Activated CD8-positive, alpha-beta memory T cell treated with anti-CD3 and anti-CD28 coated beads for 48 hours (primary cell): ENCODE data around the gene SLC25A46.
"Not testable (repeated sequence)": the region's sequence is repeated elsewhere in the genome, so short reads cannot be mapped to it uniquely, and the experiment has no call there.

Source experiments
- DNase-seq, 3 experiments: peaks; one replicate each; pipeline ENCODE4 v3.0.0-alpha.2; 2020; ENCODE audit warnings: low read depth in 2 of 3, low spot score in 2 of 3

Gene SLC25A46

DNA sequence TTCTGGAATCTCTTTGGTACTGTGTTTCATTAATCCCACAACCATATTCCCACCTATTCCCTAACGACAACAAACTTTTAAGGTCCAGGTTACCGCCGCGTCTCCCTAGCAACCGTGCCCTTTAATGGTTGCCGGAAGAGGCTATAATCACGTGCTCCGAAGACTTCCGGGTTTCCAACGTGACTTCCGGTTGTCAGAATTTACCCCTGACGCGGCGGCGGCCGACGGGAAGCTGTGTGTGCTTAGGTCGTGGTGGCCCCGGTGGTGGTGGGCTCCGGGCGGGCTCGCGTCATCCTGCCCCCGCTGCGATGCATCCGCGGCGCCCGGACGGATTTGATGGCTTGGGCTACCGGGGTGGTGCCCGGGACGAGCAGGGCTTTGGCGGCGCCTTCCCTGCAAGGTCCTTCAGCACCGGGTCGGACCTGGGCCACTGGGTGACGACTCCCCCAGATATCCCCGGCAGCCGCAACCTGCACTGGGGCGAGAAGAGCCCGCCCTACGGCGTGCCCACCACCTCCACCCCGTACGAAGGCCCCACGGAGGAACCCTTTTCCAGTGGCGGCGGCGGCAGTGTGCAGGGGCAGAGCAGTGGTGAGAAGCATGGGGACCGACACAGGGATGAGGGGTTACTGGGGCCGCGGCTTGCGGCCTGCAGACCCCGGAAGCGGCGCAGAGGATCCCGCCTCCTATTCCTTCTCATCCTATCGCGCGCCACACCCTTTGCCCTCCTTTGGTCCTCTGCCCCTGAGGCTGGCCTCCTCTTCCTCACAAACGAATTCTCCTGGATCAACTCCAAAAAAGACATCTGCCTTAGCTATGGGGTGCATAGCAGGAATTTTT is at the start of gene SLC25A46:
SLC25A46 (plus strand) TSS at position 196 of the 840 bp plus-strand sequence; CDS start at position 309, 113 bp downstream.
- DNase-seq: peak; percentile 64 to 72 (median 71)

DNA sequence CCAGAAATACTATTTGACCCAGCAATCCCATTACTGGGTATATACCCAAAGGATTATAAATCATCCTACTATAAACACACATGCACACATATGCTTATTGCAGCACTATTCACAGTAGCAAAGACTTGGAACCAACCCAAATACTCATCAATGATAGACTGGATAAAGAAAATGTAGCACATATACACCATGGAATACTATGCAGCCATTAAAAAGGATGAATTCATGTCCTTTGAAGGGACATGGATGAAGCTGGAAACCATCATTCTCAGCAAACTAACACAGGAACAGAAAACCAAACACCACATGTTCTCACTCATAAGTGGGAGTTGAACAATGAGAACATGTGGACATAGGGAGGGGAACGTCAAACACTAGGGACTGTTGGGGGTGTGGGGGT is 48.2 kb upstream of the SLC25A46 start:
- not testable (repeated sequence) for DNase-seq

DNA sequence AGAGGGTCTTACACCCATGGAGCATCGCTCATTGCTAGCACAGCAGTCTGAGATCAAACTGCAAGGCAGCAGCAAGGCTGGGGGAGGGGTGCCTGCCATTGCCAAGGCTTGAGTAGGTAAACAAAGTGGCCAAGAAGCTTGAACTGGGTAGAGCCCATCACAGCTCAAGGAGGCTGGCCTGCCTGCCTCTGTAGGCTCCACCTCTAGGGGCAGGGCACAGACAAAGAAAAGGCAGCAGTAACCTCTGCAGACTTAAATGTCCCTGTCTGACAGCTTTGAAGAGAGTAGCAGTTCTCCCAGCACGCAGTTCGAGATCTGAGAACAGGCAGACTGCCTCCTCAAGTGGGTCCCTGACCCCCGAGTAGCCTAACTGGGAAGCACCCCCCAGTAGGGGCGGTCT is 46.1 kb upstream of the SLC25A46 start:
- not testable (repeated sequence) for DNase-seq

DNA sequence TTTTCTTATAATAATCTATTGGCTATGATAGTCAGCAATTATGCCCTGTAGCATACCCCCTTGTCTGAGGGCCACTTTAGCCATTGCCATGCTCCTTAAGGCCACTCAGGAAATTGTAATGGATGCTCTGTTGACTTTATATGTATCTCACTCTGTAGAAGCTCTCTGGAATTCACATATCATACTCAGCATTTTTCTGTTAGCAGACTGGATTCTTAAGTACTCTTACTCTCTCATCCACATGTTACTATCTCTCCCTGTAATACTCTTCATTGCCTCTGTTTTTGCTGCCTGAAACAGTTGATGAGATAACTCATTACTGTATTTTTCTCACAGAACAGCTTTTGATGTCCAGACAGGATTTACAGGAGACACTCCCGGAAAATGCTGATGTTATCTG is 36.5 kb upstream of the SLC25A46 start:
- no peak for DNase-seq

DNA sequence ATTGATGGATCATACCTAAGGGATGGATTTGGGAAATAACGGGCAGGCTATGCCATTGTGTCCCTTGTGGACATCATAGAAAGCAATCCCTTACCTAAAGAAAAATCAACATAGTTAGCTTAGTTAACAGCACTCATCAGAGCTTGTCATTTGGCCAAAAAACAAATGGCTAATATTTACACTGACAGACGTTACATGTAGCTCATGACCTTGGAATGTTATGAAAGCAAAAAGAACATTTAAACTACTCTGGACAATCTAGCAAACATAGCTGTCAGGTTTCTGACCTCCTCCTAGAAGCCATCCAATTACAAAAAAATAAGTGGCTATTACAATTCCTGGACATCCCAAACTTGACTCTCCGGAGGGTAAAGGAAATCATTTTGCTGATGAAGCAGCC is 36.1 kb upstream of the SLC25A46 start:
- no peak for DNase-seq

DNA sequence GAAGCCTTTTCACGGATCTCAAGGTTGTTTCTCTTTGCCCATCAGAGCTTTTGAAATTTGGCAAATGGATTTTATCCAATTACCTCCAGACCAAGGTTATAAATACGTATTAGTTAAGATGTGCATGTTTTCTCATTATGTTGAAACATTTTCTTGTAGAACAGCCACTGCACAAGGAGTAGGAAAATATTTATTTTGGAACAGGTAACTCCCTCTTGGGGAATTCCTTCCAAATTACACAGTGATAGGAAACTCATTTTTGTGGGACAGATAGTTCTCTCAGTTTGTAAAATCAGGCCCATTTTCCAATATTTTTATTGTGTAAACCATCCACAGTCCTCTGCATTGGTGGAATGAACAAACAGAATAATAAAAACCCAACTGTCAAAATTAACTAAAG is 35.3 kb upstream of the SLC25A46 start:
- DNase-seq: no peak

DNA sequence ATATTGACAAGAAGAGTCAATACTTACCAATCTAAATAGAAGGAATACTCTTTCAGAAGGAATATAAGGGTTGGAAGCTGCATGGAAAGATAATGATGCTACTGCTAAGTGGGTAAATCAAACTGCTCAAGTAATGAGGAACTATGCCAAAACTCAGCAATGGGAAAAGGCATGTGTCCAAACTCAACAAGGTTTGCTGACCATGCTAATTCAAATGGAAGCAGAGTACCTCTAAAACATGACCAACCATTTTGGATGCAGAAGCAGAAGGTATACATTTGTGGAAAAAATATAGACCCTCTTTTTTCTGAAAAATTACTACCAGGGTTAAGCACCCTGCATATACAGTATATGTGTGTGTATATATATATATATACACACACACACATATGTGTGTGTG is 33.5 kb upstream of the SLC25A46 start:
- no peak for DNase-seq

DNA sequence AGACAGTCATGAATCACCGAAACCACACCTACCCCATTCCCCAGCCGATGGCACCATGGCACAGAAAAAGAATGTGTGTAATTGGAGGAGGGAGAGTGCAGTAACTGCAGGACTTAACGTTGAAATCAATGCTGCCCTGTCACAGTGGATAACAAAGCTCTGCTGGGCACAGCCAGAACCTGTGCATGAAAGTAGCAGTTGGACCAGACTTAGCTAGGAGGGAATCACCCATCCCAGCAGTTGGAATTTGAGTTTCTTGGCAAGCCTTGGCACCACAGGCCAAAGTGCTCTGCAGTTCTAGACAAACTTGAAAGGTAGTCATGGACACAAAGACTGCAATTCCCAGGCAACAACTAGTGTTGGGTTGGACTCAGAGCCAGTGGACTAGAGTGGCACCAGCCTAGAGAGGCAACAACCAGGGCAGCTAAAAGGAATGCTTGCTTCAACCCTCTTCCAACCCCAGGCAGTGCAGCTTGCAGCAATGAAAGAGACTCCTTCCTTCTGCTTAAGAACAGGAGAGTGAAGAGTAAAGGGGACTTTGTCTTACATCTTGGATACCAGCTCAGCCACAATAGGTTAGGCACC is 31.5 kb upstream of the SLC25A46 start:
- no peak for DNase-seq

DNA sequence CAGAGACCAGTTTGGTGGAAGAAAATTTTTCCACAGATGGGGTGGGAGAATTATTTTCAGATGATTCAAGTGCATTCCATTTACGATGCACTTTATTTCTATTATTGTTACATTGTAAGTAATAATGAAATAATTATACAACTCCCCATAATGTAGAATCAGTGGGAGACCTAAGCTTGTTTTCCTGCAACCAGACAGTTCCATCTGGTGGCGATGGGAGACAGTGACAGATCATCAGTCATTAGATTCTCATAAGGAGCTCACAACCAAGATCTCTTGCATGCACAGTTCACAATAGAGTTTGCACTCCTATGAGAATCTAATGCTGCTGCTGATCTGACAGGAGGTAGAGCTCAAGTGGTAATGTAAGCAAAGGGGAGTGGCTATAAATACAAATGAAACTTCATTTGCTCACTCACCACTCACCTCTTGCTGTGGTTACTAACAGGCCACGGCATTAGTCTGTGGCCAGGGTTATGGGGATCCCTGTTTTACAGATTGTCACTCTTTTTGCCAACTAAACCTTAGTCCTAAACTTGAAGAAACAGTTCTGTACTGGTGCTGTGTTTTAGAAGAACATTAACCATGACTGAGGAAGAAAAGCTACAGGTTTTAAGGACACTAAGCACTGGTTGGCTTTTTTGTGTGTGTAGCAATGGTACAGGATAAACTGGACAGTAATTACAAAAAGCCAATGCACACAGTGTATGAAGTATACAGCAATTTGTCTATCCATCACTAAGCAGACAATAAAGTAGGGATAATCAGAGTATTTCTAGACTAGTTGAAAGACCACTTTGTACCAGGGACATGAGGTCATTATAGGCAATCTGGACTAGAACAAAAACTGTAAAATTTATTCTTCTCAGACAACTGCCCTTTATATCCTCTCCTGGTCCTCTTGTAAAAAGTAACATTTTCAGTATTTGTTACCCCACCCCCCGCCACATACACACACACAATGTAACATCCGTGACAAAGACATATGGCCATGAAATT is 22.3 kb upstream of the SLC25A46 start:
- no peak for DNase-seq

DNA sequence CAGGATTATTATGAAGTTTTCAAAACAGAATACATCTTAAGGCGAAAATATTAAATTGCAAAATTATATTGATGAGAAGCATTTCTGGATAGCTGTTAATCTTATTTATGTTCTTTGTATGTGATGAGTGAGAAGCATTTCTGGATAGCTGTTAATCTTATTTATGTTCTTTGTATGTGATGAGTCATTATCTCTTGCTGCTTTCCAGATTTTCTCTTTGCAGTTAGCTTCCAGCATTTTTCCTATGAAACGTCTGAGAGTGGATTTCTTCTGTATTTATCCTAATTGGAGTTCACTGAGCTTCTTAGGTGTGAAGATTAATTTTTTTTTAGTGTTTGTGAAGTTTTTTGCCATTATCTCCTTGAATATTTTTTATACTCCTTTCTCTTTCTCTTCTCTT is 20.5 kb upstream of the SLC25A46 start:
- no peak for DNase-seq

DNA sequence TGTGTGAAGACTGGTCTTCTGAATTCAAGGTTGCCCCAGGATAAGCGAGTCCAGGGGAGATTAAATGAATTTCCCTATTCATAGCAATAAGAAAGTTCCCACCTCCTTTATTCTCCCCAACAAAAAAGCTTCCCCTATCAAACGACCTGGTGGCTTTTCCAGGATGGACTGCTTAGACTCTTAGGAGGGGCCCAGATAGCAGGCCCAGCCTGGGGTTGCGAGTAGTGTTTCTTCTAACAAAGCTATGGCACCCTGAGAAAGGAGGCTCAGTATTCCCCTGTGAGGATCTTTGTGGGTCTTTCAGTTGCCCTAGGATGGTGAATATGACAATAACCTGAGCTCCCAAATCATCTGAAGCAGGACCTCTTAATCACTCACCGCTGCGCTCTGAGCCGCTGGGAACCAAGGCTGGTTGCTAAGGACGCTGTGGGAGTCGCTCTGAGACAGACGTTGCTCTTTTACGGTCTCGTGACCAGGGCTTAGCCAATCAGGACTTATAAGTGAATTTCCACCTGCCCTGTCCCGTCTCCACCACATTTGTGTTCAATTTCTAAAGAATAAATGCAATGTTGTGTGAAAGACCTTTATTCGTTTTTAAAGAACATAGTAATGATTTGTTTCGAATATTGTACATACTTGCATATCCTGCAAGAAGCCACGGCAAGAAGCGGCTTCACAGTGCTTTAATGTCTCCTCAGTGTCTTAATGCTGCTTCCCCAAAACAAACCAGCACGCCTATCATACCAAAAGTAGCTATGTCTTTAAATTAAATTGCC is 12.4 kb upstream of the SLC25A46 start, which contains the start of gene TMEM232:
TMEM232 (minus strand) TSS at position 423 of the 776 bp plus-strand sequence. CDS start 59,319 bp downstream, outside the sequence.
- DNase-seq: peak in 2 of 3 experiments; percentile 8 to 34

DNA sequence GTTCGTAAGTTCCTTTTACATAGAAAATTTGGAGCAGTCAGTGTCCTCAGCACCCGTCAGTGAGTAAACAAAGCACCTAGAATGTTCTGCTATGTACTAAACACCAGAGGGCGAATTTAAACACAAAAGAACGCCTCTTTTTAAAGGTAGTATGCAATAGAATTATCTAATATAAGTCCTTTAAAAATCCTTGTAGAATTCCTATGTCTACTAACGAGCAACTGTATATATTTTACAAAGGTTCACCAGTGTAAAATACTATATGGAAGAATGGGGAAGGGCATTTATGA is 11.8 kb upstream of the SLC25A46 start:
- no peak for DNase-seq

DNA sequence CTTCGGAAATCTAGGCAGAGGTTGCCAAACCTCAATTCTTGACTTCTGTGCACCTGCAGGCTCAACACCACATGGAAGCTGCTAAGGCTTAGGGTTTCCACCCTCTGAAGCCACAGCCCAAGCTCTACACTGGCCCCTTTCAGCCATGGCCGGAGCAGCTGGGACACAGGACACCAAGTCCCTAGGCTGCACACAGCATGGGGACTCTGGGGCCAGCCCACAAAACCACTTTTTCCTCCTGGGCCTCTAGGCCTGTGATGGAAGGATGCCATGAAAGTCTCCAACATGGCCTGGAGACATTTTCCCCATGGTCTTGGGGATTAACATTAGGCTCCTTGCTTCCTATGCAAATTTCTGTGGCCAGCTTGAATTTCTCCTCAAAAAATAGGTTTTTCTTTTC is 7.3 kb upstream of the SLC25A46 start:
- not testable (repeated sequence) for DNase-seq

DNA sequence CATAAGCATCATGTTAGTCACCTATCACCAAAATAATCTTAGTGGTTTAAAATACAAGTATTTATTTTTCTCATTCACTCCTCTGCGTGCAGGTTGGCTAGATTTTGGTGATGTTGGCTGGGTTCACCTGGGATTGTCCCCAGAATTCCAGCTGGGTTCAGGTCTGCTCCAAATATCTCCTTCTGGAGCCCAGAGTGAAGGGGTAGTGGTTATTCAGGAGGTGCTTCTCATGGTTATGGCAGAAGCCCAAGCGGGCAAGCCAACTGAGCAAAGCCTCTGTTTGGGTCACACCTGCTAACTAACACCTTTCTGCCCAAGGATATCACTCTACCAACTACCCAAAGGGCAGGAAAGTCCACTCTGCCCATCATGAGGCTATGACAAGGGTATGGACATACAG is 4.7 kb upstream of the SLC25A46 start:
- DNase-seq: no peak

DNA sequence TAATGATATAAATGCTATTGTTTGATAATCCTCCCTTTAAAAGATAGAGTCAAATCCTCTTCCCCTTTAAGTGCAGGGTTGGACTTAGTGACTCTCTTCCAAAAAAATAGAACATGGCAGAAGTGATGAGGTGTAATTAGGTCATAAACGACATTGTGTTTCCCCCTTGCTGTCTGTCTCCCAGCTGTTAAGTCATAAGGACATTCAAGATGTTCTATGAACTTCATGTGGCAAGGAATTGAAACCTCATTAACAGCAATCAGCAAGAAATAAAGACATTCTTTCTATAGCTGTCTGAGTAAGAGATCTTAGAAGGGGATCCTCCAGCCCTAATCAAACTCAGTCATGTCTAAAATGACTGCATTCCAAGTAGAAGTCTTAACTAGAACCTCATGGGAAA is 3.3 kb upstream of the SLC25A46 start:
- no peak for DNase-seq

DNA sequence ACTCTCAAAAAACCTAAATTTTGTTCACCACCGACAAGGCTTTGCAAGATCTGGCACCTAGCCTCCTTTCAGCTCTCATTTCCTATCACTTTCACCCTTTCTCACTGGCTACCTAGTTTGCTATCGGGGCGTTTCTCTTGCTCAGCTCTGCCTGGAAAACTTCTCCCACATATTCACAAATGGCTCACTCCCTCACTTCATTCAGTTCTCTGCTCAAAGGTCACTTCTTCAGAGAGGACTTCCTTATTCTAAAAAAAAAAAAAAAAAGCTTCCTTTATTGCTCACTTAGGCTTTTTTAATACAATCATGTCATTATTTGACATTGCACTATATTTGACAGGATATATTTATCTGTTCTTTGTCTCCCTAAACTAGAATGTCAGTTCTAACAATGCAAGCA is 2.1 kb upstream of the SLC25A46 start:
- DNase-seq: no peak

DNA sequence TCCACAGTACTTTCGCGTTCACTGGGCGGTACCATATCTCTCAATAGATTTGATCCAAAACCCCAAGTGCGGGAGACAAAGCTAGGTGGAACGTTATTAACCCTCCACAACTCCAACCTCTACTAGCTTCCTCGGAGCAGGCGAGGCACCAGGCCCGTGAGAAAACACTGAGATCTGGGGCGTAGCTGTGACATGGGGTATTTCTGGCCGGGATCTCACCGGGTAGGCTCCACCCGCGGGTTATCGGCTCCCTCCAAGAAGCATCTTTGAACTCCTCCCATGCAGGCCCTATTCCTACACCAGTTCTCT is 350 bp upstream of the SLC25A46 start:
- no peak for DNase-seq

DNA sequence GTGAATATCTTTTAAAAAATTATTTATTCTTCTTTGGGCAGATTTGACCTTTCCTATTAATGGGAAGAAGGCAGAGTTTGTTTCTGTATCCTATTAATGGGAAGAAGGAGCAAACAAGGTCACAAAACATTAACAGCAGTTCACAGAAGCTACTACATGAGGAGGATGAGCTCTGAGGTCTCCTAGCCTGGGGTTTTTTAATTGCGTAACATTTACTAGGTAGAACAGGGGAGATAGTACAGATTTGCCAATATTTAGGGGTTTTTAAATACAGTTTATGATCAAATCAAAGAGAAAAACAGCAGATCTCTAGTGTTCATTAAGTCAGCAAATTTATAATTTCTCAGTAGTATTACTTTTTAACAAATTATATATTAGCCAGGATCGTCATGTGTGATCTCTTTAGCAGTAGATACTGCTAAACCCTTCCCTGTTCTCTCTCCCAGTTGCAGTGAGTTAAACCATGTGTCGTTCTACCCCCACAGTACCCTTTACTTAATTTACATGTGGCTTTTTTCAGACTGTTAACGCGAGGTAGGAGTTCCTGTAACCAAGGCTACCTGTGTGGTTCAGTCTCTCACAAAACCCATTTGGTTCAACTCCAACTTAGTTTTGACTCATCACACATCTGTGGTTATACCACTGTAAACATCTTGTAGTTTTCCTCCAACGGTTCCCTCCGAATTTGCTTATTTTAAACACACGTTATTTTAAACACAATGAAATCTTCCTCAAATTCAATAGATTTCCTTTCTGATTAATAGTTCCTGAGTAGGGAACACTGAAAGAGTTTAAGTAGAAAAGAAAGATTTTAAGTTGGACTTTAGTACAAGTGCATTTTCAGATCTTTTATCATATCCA is 13.3 kb downstream of the SLC25A46 start:
- no peak for DNase-seq

DNA sequence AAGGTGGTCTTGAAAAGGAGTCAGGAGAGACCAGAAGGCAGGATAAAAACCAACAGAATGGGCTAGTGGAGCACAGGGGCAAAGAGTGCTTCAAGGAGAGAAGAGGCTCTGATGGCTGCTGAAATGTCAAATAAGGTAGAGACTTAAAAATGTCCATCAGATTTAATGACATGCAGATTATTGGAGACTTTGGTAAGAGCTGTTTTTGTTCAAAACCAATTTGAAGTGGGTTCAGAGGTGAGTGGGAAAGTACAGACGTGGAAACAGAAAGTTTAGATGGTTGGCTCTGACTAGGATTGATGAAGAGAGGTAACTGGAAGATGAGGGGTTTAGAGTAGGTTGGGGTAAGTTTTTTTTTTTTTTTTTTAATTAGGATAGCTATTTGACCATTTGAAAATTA is 14.1 kb downstream of the SLC25A46 start:
- DNase-seq: no peak

DNA sequence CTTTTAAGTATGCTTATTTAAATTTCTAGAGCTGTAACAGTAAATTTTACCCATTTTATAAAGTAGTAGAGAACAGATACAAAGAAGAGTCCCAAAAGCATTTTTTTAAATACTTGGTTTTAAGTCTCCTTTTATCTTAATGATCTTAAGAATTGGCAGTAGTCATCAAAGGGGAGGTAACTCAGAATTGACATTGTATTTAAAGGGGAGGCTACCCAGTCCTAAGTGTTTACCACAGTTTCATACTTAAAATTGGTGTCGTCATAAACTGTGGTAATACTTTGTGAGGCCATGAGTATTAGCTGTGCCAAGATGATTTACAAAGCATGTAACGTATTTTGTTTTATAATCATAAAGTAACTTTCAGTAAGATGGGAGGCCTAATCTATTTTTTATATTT is 14.8 kb downstream of the SLC25A46 start:
- no peak for DNase-seq
